BJ (cell line): ENCODE results near the gene ATP2B1. TPM values are rescaled to one million over a fixed set of nuclear protein-coding genes. Genes with fewer than 3 reads are reported as not detected.

Source experiments
- CTCF ChIA-PET: fragments of 350-600 bp; formaldehyde crosslinking; extraction: SDS; loops from one replicate; lab custom pipeline; 2021; ENCODE audit warnings: antibody characterized with exemption, inconsistent platforms; lab: Yijun Ruan, JAX
- POLR2A ChIA-PET: fragments of 300-600 bp; sonication (Branson Sonifier 250); formaldehyde crosslinking; extraction: SDS; loops from one replicate; lab custom pipeline; 2021; ENCODE audit warnings: antibody characterized with exemption; lab: Charles Lee
- DNase-seq: peaks from one replicate; pipeline ENCODE4 v3.0.0-alpha.2; 2011; ENCODE audit warnings: low read depth
- H3K27me3 ChIP-seq: 2 replicates; pipeline ENCODE4 v1.6.0; 2011; ENCODE audit warnings: low read length; ENCODE audit not compliant: control insufficient read depth, insufficient read depth
- H3K36me3 ChIP-seq: 2 replicates; pipeline ENCODE4 v1.5.1; 2011; ENCODE audit warnings: low read length; ENCODE audit not compliant: control insufficient read depth, insufficient read depth
- H3K4me3 ChIP-seq: 2 replicates; pipeline ENCODE4 v1.5.1; 2011; ENCODE audit warnings: low read depth, mild to moderate bottlenecking, control low read depth, low read length
- CTCF ChIP-seq: IDR thresholded peaks from 2 replicates; pipeline ENCODE4 v1.5.1; 2011; ENCODE audit warnings: low read depth, mild to moderate bottlenecking, control low read depth, inconsistent platforms, low read length, moderate library complexity; ENCODE audit not compliant: insufficient read depth
- polyA plus RNA-seq: library from polyadenylated mRNA; depleted of rRNA; stranded (reverse); fragments of >200 nt; gene quantifications from 2 replicates; pipeline ENCODE4 v1.2.3, GENCODE V29; 2011

Gene ATP2B1
- polyA plus RNA-seq, 1 experiment: 12.8 TPM

- DNase-seq: no peak
- H3K27me3 ChIP-seq: no peaks in the 10 kb centered on the region
- no peak for TF ChIP-seq CTCF
- no peaks in the 10 kb centered on the region for H3K36me3 ChIP-seq
- CTCF ChIA-PET: no interaction called here
- H3K4me3 ChIP-seq: no peak overlapping the region
- POLR2A ChIA-PET: no interaction called here
These were observed 46.0 kb downstream of the ATP2B1 start for GRCh38 chr12:89662623-89663022.

GRCh38 chr12:89661706-89662330 lies 46.8 kb downstream of the ATP2B1 start:
- Histone ChIP-seq H3K36me3 (no peaks in the 10 kb centered on the region), H3K27me3 (no peaks in the 10 kb centered on the region), H3K4me3 (no peak overlapping the region)
- POLR2A ChIA-PET: no interaction called here
- CTCF ChIA-PET: no interaction called here
- DNase-seq: no peak
- TF ChIP-seq CTCF: no peak

- H3K4me3 ChIP-seq: no peak overlapping the region
- DNase-seq: no peak
- CTCF ChIA-PET: no interaction called here
- H3K36me3 ChIP-seq: no peaks in the 10 kb centered on the region
- no peak for TF ChIP-seq CTCF
- no peaks in the 10 kb centered on the region for H3K27me3 ChIP-seq
- POLR2A ChIA-PET: no interaction called here
These were observed 50.9 kb downstream of the ATP2B1 start for GRCh38 chr12:89657739-89658138.

- Histone ChIP-seq H3K4me3 (no peak overlapping the region), H3K27me3 (no peaks in the 10 kb centered on the region), H3K36me3 (no peaks in the 10 kb centered on the region)
- no peak for TF ChIP-seq CTCF
- POLR2A ChIA-PET: no interaction called here
- DNase-seq: no peak
- CTCF ChIA-PET: no interaction called here
These were observed 51.6 kb downstream of the ATP2B1 start for GRCh38 chr12:89657066-89657465.

GRCh38 chr12:89655841-89656240 lies 52.8 kb downstream of the ATP2B1 start:
- no peak for TF ChIP-seq CTCF
- ChIA-PET POLR2A (no interaction called here), CTCF (interaction anchor here (1.4 kb wide), 1 partner anchor 9 kb away, joined by 3 read pairs; no protein-coding TSS in a partner anchor)
- DNase-seq: no peak
- no peaks in the 10 kb centered on the region for H3K27me3 ChIP-seq
- no peak overlapping the region for H3K4me3 ChIP-seq
- H3K36me3 ChIP-seq: peaks cover 1% of the 10 kb centered on the region; the same call in 1 of the 2 replicates
